PC-9 (cell line): ENCODE measurements around the gene DNAJC5. TPM values are rescaled to one million over a fixed set of nuclear protein-coding genes. Genes with fewer than 3 reads are reported as not detected.

Source experiments
- BruUV-seq: library from RNA; stranded (reverse); fragments of 400-500 nt; replicated peaks from 2 replicates; lab custom pipeline; 2021; lab: Mats Ljungman, UMichigan
- CTCF ChIA-PET: fragments of 300-600 bp; sonication (Branson Sonifier 250); formaldehyde crosslinking; loops from one replicate; lab custom pipeline; 2022; ENCODE audit warnings: antibody characterized with exemption; lab: Charles Lee
- POLR2A ChIA-PET: fragments of 300-600 bp; sonication (Branson Sonifier 250); formaldehyde crosslinking; loops from one replicate; lab custom pipeline; 2022; ENCODE audit warnings: antibody characterized with exemption; ENCODE audit not compliant: unreplicated experiment; lab: Charles Lee
- DNase-seq, 2 experiments: peaks; one replicate each; pipeline versions ENCODE4 v3.0.0 to v3.0.0-alpha.2; 2015 to 2022; ENCODE audit warnings: mixed read lengths in 1 of 2
- H2AFZ ChIP-seq: fragments of 200-600 bp; sonication (generic); 2 replicates; pipeline ENCODE4 v1.8.1; 2017; ENCODE audit warnings: antibody characterized with exemption
- H3F3A ChIP-seq: fragments of 200-600 bp; sonication (generic); 2 replicates; pipeline ENCODE4 v1.8.1; 2017; ENCODE audit warnings: antibody characterized with exemption, mild to moderate bottlenecking, low read depth; ENCODE audit not compliant: insufficient read depth
- H3K27ac ChIP-seq: fragments of 200-600 bp; sonication (generic); 2 replicates; pipeline ENCODE4 v1.6.1; 2016; ENCODE audit warnings: mixed run types
- H3K27me3 ChIP-seq: fragments of 200-600 bp; sonication (generic); 2 replicates; pipeline ENCODE4 v1.6.1; 2016; ENCODE audit warnings: low read depth, mixed run types; ENCODE audit not compliant: insufficient read depth
- H3K36me3 ChIP-seq: fragments of 200-600 bp; sonication (generic); 2 replicates; pipeline ENCODE4 v1.6.1; 2016; ENCODE audit warnings: low read depth, mixed run types
- H3K4me1 ChIP-seq: fragments of 200-600 bp; sonication (generic); replicated peaks from 2 replicates; pipeline ENCODE4 v1.6.1; 2016; ENCODE audit warnings: mixed run types; ENCODE audit not compliant: insufficient read depth
- H3K4me2 ChIP-seq: fragments of 200-600 bp; sonication (generic); 2 replicates; pipeline ENCODE4 v1.6.1; 2017; ENCODE audit warnings: mixed run types
- H3K4me3 ChIP-seq: fragments of 200-600 bp; sonication (generic); 2 replicates; pipeline ENCODE4 v1.6.1; 2016; ENCODE audit warnings: mixed run types
- H3K79me2 ChIP-seq: fragments of 200-600 bp; sonication (generic); 2 replicates; pipeline ENCODE4 v1.6.1; 2017; ENCODE audit warnings: low read depth, mixed run types
- H3K9me2 ChIP-seq: fragments of 200-600 bp; sonication (generic); 2 replicates; pipeline ENCODE4 v1.8.1; 2017; ENCODE audit warnings: mild to moderate bottlenecking; ENCODE audit not compliant: insufficient read depth
- H3K9me3 ChIP-seq: fragments of 200-600 bp; sonication (generic); 2 replicates; pipeline ENCODE4 v1.8.1; 2016; ENCODE audit warnings: low read depth; ENCODE audit not compliant: insufficient read depth
- H4K20me1 ChIP-seq: fragments of 200-600 bp; sonication (generic); 2 replicates; pipeline ENCODE4 v1.8.1; 2017; ENCODE audit not compliant: insufficient read depth
- EZH2 ChIP-seq: fragments of 200-600 bp; sonication (generic); IDR thresholded peaks from 2 replicates; pipeline ENCODE4 v1.8.0; 2017; ENCODE audit warnings: antibody characterized with exemption, low read depth
- intact Hi-C: fragments of 100-400 bp; cut with micrococcal nuclease; formaldehyde crosslinking; loops from one replicate; pipeline ENCODE4 v1.10.0; 2022; ENCODE audit not compliant: unreplicated experiment
- total RNA-seq: library from RNA; stranded (reverse); gene quantifications from 2 replicates; pipeline ENCODE4 v1.2.3, GENCODE V29; 2021
- TF ChIP-seq, protein P1 (sequence below): fragments of 200-600 bp; sonication (generic); conservative IDR thresholded peaks from 2 replicates; pipeline ENCODE4 v1.6.1; 2017; ENCODE audit warnings: mixed run types, antibody characterized with exemption, mild to moderate bottlenecking, moderate library complexity

The DNAJC5 gene
- total RNA-seq, 1 experiment from 2014 or later, result 48.1 TPM

DNA sequence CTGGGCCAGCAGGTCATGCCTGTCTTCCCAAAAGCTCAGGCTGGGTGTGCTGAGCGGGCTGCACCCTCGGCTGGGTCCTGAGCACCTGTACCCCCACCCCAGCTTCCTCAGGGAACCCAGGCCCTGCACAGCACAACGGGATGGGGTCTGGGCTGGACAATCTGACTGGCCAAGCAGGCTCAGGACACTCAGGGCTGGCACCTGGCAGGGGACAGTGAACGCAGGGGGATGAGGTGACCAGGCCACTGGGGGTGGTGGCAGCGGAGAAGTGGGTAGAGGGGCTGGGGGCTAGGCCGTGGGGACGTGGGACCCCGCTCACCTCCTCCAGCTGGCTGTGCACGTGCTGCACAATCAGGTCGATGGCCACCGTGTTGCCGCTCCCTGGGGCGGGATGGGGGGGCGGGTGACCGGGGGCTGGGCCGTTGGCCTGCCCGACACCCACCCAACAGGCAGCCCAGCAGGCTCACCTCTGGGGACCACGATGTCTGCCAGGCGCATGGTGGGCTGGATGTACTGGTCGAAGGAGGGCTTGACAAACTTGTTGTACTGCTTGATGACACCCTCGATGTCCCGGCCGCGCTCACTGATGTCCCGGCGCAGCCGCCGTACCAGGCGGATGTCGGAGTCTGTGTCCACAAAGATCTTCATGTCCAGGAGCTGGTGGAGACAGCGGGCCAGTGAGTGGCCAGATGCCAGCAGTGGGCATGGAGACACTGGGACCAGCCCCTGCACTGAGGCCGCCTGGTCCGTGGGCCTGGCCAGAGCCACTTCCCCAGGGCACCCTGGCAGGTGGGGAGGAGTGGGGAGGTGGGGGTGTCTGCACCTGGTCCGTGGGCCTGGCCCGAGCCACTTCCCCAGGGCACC, 49.4 kb downstream of the DNAJC5 start:
- H3K27me3 ChIP-seq, result no peaks in the 10 kb centered on the region
- peaks cover 35% of the 10 kb centered on the region for H3K79me2 ChIP-seq
- DNase-seq, result no peak
- H3K9me2 ChIP-seq, result no peaks in the 10 kb centered on the region
- POLR2A ChIA-PET, result no interaction called here
- TF ChIP-seq, protein P1, sequence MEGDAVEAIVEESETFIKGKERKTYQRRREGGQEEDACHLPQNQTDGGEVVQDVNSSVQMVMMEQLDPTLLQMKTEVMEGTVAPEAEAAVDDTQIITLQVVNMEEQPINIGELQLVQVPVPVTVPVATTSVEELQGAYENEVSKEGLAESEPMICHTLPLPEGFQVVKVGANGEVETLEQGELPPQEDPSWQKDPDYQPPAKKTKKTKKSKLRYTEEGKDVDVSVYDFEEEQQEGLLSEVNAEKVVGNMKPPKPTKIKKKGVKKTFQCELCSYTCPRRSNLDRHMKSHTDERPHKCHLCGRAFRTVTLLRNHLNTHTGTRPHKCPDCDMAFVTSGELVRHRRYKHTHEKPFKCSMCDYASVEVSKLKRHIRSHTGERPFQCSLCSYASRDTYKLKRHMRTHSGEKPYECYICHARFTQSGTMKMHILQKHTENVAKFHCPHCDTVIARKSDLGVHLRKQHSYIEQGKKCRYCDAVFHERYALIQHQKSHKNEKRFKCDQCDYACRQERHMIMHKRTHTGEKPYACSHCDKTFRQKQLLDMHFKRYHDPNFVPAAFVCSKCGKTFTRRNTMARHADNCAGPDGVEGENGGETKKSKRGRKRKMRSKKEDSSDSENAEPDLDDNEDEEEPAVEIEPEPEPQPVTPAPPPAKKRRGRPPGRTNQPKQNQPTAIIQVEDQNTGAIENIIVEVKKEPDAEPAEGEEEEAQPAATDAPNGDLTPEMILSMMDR, result no peak
- TF ChIP-seq EZH2, result no peak
- no peak overlapping the region for H2AFZ ChIP-seq
- peaks cover 46% of the 10 kb centered on the region for H3F3A ChIP-seq
- no peaks in the 10 kb centered on the region for H3K4me1 ChIP-seq
- CTCF ChIA-PET, result no interaction called here
- BruUV-seq, result no TSS peak
- H3K4me3 ChIP-seq, result no peak overlapping the region
- intact Hi-C loops, result no loop called here
- H4K20me1 ChIP-seq, result peaks cover 82% of the 10 kb centered on the region
- H3K27ac ChIP-seq, result no peak overlapping the region
- H3K36me3 ChIP-seq, result peaks cover 17% of the 10 kb centered on the region
- no peaks in the 10 kb centered on the region for H3K9me3 ChIP-seq
- H3K4me2 ChIP-seq, result no peak overlapping the region

DNA sequence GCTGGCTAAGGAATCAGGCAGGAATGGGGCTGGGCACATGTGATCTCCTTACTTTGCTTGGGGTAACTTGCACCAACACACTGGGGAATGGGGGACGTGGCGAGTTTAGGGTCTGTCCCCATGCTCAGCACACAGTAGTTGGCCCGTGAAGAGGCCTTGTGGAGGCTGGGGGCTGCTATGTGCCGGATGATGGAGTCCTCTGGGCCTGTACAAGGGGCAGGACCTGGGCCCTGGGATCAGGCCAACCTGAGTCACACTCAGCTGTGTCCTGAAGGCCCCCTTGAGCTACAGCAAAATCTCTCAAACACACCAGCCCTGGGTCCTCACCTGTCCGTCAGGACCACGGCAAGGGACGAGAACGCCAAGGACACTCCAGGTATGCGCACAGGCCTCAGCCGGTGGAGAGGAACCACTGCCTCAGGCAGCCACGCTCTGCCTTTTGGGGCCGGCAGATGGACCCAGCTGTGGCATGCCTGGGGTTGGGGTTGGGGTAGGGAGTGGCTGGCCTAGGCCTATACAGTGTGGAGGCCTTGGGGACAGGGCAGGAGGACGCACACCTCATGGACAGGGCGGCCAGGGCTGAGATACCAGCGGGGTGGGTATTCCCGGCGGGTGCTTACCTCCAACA, 50.2 kb downstream of the DNAJC5 start:
- Histone ChIP-seq H3K9me3 (no peaks in the 10 kb centered on the region), H3K36me3 (peaks cover 13% of the 10 kb centered on the region), H3K27me3 (no peaks in the 10 kb centered on the region), H3K4me2 (no peak overlapping the region), H3K9me2 (no peaks in the 10 kb centered on the region), H3K79me2 (peaks cover 43% of the 10 kb centered on the region), H2AFZ (no peak overlapping the region), H3K4me3 (no peak overlapping the region), H3F3A (peaks cover 54% of the 10 kb centered on the region), H3K27ac (no peak overlapping the region), H4K20me1 (peaks cover 83% of the 10 kb centered on the region), H3K4me1 (no peaks in the 10 kb centered on the region)
- TF ChIP-seq, protein P1, result no peak
- TF ChIP-seq EZH2, result no peak
- no TSS peak for BruUV-seq
- intact Hi-C loops, result no loop called here
- ChIA-PET POLR2A (no interaction called here), CTCF (no interaction called here)
- DNase-seq, result no peak

DNA sequence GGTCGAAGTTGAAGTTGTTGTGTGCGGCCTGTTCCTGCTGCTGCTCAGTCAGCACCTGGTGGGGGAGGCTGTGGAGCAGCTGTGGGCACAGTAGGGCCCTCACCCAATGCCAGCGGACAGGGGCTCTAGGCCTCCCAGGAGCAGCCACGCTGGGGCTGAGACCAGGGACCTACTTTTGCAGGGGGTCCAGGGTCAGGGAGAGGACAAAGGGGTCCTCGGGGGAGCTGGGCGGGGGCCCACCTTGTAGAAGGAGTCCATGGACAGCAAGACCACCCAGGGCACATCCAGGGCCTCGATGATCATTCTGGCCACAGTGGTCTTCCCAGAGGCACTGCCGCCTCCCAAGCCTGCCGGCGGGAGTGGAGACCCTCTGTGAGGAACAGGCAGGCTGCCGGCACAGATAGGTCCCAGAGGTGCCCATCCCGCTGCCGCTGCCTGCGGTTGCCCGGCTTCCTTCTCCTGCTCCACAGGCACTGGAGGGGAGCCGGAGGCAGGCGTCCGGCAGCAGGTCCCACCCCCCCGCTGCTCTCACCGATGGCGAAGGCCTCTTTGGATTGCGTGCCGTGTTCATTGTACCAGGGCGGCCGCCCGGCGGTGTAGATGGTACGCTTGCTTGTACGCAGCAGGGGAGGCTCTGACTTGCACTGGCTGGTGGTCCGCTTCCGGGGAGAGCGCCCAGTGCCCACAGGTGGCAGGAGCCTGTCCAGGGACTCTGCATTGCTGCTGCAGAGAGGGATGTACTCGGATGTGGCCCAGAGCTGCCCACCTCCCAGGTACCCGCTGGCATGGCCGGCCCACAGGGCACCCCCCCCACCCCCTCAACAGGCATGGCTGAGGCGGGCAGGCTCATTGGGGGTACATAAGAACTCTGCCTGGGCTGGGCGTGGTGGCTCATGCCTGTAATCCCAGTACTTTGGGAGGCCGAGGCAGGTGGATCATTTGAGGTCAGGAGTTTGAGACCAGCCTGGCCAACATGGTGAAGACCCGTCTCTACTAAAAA, 51.3 kb downstream of the DNAJC5 start:
- H3K27me3 ChIP-seq, result no peaks in the 10 kb centered on the region
- peaks cover 4% of the 10 kb centered on the region; the same call in 1 of the 2 replicates for H3K36me3 ChIP-seq
- no peak for DNase-seq
- no TSS peak for BruUV-seq
- H3K9me3 ChIP-seq, result no peaks in the 10 kb centered on the region
- H2AFZ ChIP-seq, result no peak overlapping the region
- peaks cover 48% of the 10 kb centered on the region for H3F3A ChIP-seq
- H3K4me1 ChIP-seq, result no peaks in the 10 kb centered on the region
- no peak overlapping the region for H3K4me2 ChIP-seq
- TF ChIP-seq, protein P1, result no peak
- no peak for TF ChIP-seq EZH2
- no peak overlapping the region for H3K4me3 ChIP-seq
- peaks cover 54% of the 10 kb centered on the region for H3K79me2 ChIP-seq
- peaks cover 87% of the 10 kb centered on the region for H4K20me1 ChIP-seq
- H3K9me2 ChIP-seq, result no peaks in the 10 kb centered on the region
- POLR2A ChIA-PET, result no interaction called here
- CTCF ChIA-PET, result no interaction called here
- no peak overlapping the region for H3K27ac ChIP-seq
- intact Hi-C loops, result no loop called here
